ENCODE results near the gene TEX48.

Gene TEX48

DNA sequence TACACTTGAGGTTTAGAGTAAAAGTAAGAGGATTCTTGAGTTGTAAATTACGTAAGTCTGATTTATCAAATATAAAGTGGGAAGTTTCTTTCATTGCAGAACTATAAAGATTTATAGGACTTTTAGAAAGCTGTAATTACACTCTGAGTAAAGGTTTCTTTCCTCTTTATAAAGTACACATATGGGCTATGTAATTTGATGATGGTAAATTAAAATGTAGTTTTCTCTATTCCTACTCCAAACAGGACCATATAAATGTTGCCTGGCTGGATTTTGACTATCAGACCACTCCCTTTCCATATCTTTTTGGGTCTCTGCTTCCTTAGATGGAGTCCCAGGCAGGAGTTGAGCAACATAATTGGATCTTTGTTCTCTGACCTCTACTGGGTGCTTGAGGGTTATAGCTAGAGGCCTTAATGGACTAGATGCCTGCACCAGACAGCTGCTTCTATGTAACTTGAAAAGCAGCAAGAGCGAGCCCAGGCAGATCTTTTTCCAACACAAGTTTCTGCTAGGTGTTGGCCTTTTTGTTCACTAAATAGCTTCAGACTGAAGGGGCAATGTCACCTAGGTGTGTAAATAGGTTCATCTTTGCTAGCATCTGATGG lies 11.4 kb upstream of the TEX48 start:
- no peak for DNase-seq

DNA sequence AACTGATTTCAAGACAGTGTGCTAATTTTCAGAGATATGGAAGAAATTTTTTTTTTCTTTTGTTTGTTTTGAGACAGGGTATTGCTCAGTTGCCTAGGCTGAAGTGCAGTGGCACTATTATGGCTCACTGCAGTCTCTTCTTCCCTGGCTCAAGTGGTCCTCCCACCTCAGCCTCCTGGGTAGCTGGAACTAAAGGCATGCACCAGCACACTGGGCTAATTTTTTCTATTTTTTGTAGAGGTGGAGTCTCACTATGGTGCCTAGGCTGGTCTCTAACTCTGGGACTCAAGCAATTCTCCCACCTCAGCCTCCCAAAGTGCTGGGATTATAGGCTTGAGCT lies 9.9 kb upstream of the TEX48 start:
- DNase-seq = no peak

- no peak for DNase-seq
Measured at GRCh38 chr9:114691046-114691955, 9.3 kb upstream of the TEX48 start.

- no peak for DNase-seq
Measured at GRCh38 chr9:114690308-114690707, 8.3 kb upstream of the TEX48 start.

DNA sequence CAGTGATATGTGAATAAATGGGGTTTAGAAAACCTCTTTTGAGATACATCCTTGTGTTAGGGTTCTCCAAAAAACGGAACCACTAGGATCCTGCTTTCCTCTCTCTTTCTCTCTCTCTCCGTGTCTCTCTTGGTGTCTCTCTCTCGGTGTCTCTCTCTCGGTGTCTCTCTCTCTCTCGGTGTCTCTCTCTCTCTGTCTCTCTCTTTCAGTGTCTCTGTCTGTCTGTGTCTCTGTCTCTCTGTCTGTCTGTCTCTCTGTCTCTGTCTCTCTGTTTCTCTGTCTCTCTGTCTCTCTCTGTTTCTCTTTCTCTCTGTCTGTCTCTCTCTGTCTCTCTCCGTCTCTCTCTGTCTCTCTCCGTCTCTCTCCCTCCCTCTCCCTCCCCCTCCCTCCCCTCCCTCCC lies 7.8 kb upstream of the TEX48 start:
- no peak for DNase-seq

GRCh38 chr9:114688909-114689610 lies 7.1 kb upstream of the TEX48 start:
- no peak for DNase-seq

DNA sequence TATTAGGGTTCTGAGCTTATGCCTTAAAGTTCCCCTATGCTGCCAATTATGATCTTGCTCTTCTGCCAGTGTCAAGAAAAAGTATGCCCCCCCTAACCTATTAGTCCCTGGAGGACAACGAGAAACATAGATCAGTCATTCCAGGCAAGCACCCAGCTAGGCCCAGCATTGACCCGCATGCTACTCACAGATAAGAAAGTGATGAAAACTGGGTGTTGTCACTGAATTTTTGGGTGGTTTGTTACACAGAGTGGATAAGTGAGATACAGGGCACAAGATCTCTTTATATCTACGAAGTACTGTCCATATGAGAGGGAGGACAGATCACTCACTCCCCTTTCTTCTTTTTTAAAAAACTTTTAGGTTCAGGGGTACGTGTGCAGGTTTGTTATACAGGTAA lies 6.4 kb upstream of the TEX48 start:
- DNase-seq = no peak

- DNase-seq = no peak
Measured at GRCh38 chr9:114687034-114687433, 5.0 kb upstream of the TEX48 start.

DNA sequence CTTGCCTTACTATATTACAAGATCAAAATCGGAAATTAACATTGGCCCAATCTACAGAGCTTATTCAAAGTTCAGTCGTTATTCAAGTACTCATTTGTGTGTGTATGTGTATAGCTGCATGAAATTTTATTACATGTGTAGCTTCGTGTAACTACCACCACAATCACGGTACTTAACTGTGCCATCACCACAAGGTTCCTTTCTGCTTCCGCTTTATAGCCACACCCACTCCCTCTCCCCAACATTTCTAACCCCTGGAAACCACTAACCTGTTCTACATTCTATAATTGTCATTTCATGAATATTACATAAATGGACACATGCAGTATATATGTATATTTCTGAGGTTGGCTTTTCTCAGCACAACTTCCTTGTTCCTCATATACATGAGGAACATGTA lies 4.0 kb upstream of the TEX48 start:
- DNase-seq = no peak

DNA sequence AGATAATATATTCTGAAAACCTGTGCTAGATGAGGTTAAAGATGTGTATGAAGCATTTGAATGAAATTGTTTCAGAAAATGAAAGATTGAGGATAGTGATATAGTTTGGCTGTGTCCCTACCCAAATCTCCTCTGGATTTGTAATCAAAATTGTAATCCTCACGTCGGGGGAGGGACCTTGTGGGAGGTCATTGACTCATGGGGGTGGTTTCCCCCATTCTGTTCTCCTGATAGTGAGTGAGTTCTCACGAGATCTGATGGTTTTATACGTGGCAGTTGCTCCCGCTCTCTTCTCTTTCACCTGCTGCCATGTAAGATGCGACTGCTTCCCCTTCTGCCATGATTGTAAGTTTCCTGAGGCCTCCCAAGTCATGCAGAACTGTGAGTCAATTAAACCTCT lies 2.0 kb upstream of the TEX48 start:
- DNase-seq = no peak

DNA sequence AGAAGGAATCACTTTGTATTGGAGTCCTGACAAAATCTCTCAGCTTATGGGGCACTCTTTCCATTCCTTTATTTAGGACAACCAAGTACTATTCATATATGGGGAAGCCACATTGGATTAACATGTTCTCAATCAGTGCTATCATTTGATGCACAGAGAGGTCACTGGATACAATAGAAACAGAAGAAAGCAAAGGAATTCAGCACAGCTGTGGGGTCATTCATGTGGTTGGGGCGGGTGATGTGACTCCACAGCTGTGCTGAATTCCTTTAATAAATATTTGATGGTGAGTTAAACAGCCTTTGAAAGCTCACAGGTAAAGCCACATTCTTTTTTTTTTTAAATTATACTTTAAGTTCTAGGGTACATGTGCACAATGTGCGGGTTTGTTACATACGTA lies 854 bp upstream of the TEX48 start:
- DNase-seq = no peak

GRCh38 chr9:114680259-114681001 lies 1.6 kb downstream of the TEX48 start:
- DNase-seq = no peak

GRCh38 chr9:114678795-114679194 lies 3.2 kb downstream of the TEX48 start:
- no peak for DNase-seq

- DNase-seq = no peak
Measured at GRCh38 chr9:114678130-114678529, 3.9 kb downstream of the TEX48 start.

DNA sequence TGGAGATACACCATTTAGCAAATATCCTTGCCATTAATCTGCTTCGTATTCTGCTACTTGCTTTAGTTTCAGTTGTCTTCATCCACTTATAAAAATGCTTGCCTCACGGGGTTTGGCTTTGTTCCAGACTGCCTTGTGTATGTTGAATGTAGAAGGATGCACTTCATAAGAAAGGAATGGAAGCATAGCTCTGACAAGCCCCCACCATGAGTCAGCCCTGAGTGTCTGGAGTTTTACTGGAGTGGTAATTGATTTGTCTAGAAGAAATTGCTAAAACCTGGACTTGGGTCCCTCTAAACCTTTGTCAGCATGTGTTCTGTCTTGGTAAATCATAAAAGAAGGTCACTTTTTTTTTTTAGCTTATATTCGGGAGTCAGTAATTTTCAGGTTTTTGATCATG lies 4.6 kb downstream of the TEX48 start:
- no peak for DNase-seq

GRCh38 chr9:114676901-114677300 lies 5.1 kb downstream of the TEX48 start:
- no peak for DNase-seq

GRCh38 chr9:114674798-114675540 lies 7.0 kb downstream of the TEX48 start:
- no peak for DNase-seq

- no peak for DNase-seq
Measured at GRCh38 chr9:114674076-114674797, 7.8 kb downstream of the TEX48 start.

DNA sequence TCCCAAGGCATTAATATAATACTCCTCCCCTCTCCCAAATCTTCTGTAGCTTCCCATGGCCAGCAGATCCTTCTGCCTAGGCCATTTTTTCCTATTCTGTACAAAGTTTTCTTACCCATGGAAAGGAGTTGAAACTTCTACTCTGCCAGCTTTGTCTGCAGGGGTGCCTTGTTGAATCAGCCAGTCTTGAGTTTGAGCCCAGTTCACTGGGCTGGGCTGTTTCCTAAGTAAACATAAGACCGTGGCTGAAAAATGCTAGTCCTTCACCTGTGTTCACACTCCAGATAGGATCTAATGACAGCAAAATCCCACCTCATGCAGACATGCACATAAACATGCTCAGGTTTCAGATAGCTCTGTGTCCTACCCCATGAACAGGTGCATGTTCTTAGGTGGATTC lies 10.4 kb downstream of the TEX48 start:
- no peak for DNase-seq

- no peak for DNase-seq
Measured at GRCh38 chr9:114669961-114670360, 12.0 kb downstream of the TEX48 start.

DNA sequence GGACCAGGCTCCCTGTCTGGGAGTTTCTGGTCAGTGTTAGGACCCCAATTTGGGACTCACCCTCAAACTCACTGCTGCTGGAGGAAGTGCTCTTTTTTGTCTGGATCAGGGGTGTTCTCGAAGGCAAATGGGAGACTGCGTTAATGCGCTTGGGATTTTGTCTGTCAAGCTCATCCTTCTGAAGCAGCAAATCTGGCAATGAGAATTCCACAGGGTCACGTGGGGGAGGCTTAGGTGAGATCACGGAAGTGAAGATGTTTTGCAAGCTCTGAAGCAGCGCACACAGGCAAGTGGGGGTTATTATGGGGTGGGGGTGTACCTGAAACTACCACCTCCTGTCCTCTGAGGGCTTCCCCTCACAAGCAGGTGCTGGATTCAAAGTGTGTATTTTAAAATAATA lies 13.8 kb downstream of the TEX48 start:
- DNase-seq = no peak

- DNase-seq = no peak
Measured at GRCh38 chr9:114666851-114667250, 15.1 kb downstream of the TEX48 start.

All from Kasumi-1 (cell line).